PC-9 (cell line): Measurements from ENCODE around the gene FOXI2.

Experiments
- EZH2 ChIP-seq: fragments of 200-600 bp; sonication (generic); IDR thresholded peaks from 2 replicates; pipeline ENCODE4 v1.8.0; 2017; ENCODE audit warnings: antibody characterized with exemption, low read depth
- TF ChIP-seq, protein P1 (sequence below): fragments of 200-600 bp; sonication (generic); conservative IDR thresholded peaks from 2 replicates; pipeline ENCODE4 v1.6.1; 2017; ENCODE audit warnings: mixed run types, antibody characterized with exemption, mild to moderate bottlenecking, moderate library complexity

DNA sequence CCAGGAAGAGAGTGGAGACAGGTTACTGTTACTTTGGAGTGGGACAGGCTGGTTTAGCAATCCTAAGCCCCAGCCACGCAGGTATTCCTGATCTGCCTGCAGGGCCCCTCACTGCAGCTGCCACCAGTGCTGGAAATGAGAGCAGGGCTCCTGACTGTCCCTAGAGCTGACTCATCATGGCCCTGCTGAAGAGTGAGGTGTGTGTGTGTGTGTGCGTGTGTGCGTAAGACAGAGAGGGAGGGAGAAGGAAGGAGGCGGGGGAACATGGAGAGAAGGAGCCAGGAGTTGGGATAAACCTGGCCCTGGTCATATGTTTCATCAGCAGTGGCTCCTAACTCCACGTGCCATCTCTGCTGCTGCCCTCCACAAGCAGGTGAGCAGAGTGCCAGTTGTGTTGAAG lies 3.6 kb downstream of the FOXI2 start:
- TF ChIP-seq, protein P1, sequence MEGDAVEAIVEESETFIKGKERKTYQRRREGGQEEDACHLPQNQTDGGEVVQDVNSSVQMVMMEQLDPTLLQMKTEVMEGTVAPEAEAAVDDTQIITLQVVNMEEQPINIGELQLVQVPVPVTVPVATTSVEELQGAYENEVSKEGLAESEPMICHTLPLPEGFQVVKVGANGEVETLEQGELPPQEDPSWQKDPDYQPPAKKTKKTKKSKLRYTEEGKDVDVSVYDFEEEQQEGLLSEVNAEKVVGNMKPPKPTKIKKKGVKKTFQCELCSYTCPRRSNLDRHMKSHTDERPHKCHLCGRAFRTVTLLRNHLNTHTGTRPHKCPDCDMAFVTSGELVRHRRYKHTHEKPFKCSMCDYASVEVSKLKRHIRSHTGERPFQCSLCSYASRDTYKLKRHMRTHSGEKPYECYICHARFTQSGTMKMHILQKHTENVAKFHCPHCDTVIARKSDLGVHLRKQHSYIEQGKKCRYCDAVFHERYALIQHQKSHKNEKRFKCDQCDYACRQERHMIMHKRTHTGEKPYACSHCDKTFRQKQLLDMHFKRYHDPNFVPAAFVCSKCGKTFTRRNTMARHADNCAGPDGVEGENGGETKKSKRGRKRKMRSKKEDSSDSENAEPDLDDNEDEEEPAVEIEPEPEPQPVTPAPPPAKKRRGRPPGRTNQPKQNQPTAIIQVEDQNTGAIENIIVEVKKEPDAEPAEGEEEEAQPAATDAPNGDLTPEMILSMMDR = no peak
- no peak for TF ChIP-seq EZH2
